HK-2 (cell line): ENCODE results near the gene PHACTR1.
"Not testable (repeated sequence)": the region's sequence is repeated elsewhere in the genome, so short reads cannot be mapped to it uniquely, and the experiment has no call there.

Experiments used
- DNase-seq: peaks from one replicate; pipeline ENCODE4 v3.0.0-alpha.2; 2018; ENCODE audit not compliant: unreplicated experiment

PHACTR1 gene

GRCh38 chr6:13157293-13157692 is 440.7 kb downstream of the PHACTR1 start:
- DNase-seq = no peak

GRCh38 chr6:13159300-13159699 is 442.7 kb downstream of the PHACTR1 start:
- no peak for DNase-seq

DNA sequence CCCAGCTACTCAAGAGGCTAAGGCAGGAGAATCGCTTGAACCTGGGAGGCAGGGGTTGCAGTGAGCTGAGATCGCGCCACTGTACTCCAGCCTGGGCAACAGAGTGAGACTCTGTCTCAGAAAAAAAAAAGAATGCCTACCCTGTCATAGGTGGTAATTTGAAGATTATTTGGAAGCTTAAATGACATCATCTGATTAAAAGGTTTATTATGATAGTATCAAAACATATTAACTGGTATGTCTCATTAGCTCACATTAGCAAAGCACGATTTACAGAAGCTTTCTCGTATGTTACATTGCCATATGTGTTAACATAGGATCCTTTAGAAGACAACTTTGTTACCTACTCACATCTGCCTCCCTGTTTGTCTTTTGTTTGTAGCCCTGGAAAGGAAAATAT is 443.3 kb downstream of the PHACTR1 start:
- DNase-seq = not testable (repeated sequence)

DNA sequence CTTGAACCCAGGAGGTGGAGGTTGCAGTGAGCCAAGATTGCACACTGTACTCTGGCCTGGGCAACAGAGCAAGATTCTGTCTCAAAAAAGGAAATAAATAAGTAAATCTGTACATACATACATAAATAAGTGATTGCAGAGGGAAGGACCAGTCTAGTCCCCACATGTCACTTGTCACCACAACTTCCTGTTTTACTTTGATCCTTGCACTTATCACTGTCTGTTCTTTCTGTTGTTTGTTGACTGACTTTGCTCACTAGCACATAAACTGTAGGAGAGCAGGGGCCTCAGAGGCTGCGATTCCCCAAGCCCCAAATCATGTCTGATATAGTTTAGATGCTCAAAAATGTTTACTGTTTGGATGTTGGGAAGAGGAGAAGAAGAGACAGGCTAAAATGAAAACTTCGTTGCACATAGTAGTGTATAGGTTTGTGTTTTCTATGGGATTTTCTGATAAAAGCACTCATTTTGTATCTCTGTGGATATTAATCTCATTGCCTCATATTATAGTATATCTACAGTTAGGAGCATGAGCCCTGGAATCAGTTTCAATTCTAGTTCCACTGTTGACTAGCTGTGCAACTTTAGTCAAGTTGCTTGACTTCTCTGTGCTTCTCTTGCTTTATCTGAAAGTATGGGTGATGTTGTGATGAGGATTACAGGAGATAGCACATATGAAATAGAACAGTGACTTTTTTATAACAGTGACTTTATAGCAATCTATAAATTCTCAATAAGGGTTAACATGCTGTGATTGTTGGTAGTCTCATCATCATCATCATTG is 446.8 kb downstream of the PHACTR1 start:
- DNase-seq = no peak

- DNase-seq = no peak
Measured at GRCh38 chr6:13164291-13164690, 447.7 kb downstream of the PHACTR1 start.

DNA sequence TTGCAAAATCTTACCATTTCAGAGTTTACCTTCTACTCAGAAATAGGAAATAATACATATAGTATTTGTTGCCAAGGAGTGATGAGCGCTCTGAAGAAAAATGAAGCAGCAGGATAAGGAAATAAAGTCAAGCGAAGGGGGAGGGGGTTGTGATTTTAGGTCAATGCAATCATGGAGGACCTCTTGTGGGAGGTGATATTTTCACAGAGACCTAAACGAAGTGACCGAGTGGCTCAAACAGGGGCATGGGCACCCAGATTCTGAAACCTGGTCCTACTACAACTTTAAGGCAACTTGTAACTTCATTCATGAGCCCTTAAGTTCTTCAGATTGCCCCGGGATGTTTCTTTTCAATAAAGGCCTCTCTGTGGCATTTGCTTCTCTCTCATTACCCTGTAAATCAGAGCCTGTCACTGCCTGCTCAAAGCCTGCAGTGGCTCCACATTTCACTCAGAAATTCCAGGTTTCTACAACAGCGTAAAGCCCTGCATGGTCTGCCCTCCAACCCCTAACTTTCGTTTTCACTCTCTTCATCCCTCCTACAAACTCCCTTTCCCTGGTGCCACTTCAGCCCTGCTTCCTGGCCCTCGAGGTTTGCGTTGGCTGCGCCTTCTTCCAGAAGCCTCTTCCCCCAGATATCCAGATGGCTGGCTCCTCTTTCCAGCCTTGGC is 449.1 kb downstream of the PHACTR1 start:
- DNase-seq = no peak

- no peak for DNase-seq
Measured at GRCh38 chr6:13166269-13166668, 449.7 kb downstream of the PHACTR1 start.

- DNase-seq = no peak
Measured at GRCh38 chr6:13166916-13167315, 450.3 kb downstream of the PHACTR1 start.

DNA sequence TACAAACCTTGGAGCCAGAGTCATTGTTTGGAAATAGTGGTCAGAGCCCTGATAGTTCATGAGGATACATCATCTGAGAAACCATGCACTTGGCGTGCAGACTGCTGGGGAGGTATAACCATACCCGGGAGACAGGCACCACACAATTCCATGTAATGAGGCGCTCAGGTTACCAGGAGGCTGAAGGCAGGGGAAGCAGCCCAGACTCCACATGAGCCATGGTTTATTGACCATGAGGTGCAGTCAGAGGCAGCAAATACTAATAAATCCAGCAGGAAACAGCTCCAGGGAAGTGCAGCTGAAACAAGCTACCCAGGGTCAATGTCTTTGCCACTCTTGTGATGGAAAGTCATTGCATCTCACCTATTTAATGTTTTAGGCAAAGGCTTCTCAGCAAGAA is 455.7 kb downstream of the PHACTR1 start:
- DNase-seq = no peak

DNA sequence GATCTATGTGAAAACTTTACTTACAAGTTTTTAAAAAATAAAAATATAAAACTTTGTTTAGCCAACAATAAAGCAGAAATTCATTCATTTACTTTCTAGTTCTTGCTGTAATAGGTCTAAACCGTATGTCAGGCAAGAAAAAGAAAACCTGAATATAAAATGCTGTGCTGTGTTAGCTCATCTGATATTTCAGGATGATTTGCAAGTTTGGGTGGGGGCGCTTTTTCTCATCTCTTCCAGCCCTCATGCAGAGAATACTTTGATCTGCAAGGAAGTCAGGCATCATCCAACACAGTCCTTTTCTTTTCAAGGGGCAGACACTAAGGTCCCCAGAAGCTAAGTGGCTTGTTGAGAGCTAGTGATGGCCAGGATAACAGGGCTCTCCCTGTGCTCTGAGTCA is 458.5 kb downstream of the PHACTR1 start:
- no peak for DNase-seq

- DNase-seq = no peak
Measured at GRCh38 chr6:13175759-13176158, 459.2 kb downstream of the PHACTR1 start.

GRCh38 chr6:13177664-13178063 is 461.1 kb downstream of the PHACTR1 start:
- DNase-seq = no peak

- no peak for DNase-seq
Measured at GRCh38 chr6:13178107-13178506, 461.5 kb downstream of the PHACTR1 start.

- no peak for DNase-seq
Measured at GRCh38 chr6:13180538-13180937, 464.0 kb downstream of the PHACTR1 start.

GRCh38 chr6:13181393-13181792 is 464.8 kb downstream of the PHACTR1 start:
- DNase-seq = no peak

DNA sequence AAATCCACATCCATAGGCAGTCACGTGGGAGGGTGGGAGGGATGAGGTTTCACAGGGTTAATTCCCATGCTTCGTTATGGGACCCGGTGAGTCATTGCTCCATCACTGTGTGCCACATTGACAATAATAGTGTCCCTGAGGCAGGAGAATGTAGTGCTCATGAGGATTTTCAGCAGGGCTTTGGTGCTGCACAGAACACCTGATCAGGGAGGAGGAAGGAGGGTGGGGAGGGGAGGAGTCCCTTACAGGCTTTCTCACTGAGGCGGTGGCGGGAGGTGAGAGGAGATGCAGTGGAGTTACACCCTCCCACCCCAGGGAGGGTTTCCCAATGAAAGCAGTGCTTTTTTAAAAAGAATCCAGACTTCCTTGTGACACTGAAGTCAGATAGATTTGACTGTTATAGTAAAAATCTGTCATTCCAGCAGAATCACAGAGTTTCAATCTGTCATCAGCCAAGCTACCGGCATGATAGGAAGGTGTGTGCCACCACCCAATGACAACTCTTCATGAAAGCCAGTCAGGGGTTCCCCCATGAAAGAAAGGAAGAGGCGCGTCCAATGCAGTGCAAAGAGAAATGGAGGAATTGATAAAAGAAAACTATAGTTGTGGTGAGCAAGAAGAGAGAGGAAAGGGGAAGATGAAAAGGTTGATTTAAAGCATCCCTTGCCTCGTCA is 467.0 kb downstream of the PHACTR1 start:
- DNase-seq = no peak

DNA sequence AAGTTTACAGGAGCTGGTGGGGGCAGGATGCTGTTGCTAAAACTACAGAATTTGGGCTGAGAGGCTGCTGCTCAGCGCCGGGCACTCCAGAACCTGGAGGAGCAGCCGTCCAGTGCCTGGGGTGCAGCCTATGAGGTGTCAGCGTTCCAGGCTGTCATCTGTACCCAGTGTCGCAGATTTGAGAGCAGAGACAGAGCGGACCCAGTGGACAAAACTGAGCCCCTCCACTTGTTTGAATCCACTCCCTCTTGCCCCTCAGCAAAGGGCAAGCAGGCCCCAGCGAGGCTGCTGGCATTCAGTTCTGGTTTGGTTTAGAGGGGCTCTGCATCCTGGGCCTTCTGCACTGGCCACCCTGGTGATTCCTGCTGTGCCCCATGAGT is 467.5 kb downstream of the PHACTR1 start:
- DNase-seq = no peak

GRCh38 chr6:13184547-13184946 is 468.0 kb downstream of the PHACTR1 start:
- no peak for DNase-seq

DNA sequence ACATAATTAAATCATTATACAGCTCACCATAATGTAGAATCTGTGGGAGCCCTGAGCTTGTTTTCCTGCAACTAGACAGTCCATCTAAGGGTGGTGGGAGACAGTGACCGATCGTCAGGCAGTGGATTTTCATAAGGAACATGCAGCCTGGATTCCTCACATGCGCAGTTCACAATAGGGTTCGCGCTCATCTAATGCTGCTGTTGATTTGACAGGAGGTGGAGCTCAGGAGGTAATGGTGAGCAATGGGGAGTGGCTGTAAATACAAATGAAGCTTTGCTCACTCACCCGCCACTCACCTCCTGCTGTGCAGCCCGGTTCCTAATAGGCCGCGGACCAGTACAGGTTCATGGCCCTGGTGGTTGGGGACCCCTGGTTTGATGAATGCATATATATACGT is 470.3 kb downstream of the PHACTR1 start:
- no peak for DNase-seq

DNA sequence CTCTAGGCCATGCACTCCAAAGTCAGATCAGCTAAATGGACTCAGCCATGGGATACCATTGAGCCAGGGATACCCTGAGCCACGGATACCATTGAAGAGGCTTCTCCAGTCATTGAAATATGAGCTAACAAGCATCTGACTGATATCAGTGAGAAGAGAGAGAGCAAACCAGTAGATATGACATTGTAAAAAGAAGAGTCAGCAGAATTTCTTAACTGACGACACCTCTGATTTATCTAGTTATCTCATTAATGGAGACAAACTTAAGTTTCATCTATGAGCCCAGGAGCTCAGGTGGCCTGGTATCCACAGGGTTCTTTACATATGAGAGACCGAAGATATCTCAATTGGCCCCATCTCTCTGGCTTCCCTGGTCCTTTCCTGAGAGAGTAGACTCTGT is 471.1 kb downstream of the PHACTR1 start:
- DNase-seq = no peak

DNA sequence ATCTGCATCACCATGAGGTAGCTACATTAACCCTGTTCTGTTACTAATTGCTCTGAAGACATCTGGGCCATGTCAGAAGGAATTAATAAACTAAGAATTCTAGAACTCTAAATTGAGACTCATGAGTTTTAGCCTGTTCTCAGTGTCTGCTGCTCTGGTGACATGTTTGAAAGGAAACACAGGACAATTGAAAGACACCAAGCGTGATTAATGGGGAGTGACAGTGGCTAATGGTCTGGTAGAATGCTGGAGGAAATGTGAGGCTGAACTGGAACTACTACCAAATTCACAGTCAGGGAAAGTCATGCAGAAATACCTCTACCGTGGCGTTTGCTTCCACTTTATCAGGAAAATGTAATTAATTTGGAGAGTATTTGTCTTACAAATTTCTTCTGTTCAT is 471.7 kb downstream of the PHACTR1 start:
- no peak for DNase-seq

- no peak for DNase-seq
Measured at GRCh38 chr6:13189710-13190109, 473.1 kb downstream of the PHACTR1 start.

DNA sequence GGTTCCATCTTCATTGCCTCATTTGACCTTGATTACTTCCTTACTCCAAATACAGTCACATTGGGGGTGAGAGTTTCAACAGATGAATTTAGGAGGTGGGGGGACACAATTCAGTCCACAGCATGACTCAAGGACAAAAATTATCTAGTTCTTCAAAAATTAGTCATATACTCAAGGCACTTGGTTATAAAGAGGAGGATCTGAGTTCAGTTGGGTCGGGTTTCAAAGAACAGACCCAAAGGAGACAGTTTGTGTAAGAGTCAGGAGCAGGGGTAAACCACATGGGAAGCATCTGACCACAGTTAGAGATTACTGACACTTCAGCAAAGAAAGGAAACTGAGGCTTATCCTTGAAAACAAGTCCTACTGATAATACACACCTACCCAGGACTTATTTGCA is 473.8 kb downstream of the PHACTR1 start:
- DNase-seq = no peak
